Hippocampal formation (tissue), 2 donors: ENCODE measurements around the gene NR1D1.

Experiments used
- DNase-seq, 2 donors: peaks; one replicate each; lab custom pipeline; 2025; lab: John Stamatoyannopoulos, UW

Gene NR1D1

GRCh38 chr17:40097087-40097486 is 3.3 kb downstream of the NR1D1 start:
- DNase-seq, result no peak

DNA sequence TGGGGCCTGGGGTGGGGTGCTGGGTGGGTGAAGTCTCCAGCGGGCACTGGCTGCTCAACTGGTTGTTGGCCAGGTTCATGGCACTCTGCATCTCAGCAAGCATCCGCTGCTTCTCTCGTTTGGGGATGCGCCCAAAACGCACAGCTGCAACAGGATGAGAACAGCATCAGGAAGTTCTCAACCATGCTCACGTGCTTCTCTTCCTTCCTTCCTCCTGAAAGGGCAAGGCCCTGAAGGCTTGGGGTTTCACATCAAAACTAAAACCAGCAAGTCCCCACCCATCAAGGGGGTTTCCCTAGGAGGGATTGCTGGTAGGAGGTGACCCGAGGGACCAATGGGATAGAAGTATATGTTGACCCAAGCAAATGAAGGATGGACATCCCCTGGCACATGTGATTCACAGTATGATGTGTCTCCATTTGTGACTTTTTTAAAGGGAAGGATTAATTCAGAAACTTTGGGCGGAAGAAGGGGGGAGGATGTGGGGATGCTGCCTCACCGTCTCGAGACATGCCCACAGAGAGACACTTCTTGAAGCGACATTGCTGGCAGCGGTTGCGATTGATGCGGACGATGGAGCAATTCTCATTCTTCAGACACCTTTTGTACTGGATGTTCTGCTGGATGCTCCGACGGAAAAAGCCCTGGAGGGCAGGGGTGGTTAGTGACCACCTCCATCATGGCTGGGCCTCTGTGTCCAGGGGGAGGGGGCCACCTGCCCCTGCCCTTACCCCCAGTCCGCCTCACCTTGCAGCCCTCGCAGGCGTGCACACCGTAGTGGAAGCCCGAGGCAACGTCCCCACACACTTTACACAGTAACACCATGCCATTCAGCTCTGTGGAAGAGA is 4.2 kb downstream of the NR1D1 start:
- no peak for DNase-seq

DNA sequence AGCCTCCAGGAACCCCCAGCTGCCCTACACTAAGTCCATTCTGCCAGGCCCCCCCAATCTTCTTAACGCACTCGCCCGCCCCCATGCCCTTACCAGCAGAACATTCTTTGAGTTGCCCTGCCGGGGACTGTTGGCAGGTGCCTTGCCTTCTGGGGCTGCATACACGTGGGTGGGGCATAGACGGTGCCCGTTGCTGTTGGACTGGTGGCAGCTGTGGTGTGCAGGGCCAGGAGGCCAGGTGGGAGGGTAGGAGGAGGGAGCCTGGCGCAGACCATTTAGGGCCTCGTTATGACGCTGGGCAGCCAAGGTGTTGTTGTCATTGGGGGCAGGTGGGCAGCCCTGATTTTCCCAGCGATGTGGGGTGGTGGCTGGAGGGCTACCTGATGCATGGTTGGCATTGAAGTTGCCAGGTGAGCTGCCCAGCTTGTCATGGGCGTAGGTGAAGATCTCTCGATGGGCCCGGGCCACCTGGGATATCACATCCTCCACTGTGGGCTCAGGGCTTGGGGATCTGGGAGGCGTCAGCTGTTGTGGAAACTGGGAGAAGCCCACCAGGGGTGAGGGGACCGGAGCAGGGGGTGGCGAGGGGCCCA is 4.9 kb downstream of the NR1D1 start:
- DNase-seq, result no peak

- DNase-seq, result no peak
Observed at GRCh38 chr17:40094874-40095273, 5.5 kb downstream of the NR1D1 start.

DNA sequence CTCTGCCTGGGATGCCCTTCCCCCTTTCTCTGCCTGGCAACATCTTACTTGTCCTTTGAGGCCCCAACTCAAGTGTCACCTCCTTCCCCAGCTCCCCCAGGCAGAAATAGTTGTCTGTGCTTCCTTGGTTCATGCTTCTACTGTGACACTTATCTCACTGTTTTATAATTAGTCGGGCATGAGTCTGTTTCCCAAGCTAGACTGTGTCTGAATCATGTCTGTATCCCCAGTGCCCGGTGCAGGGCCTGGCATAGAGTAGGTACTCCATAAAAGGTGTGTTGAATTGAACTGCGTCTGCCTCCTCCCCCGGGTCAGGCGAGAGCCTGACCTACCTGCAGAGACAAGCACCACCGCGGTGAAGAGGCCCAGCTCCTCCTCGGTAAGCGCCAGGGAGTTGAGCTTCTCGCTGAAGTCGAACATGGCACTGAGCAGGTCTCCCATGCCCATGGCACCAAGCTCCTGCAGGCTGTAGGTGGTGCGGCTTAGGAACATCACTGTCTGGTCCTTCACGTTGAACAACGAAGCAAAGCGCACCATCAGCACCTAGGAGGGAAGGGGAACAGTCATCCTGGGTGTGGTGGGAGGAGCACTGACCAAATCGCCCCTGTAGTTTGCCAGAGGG is 6.7 kb downstream of the NR1D1 start:
- no peak for DNase-seq

DNA sequence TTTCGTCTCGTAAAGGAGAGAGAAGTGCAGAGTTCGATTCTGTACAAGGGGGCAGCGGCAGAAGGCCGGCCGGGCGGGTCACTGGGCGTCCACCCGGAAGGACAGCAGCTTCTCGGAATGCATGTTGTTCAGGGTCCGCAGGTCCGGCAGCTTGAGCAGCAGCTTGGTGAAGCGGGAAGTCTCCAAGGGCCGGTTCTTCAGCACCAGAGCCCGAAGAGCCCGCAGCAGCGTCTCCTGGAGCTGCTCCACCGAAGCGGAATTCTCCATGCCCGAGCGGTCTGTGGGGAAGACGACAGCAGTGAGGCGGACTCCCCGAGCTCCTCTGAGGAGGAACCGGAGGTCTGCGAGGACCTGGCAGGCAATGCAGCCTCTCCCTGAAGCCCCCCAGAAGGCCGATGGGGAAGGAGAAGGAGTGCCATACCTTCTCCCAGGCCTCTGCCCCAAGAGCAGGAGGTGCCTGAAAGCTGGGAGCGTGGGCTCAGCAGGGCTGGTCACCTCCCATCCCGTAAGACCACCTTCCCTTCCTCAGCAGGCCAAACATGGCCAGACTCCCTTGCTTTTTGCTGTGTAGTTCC is 7.3 kb downstream of the NR1D1 start:
- no peak for DNase-seq

GRCh38 chr17:40092581-40092980 is 7.8 kb downstream of the NR1D1 start:
- peak; percentile 57 to 84 for DNase-seq

DNA sequence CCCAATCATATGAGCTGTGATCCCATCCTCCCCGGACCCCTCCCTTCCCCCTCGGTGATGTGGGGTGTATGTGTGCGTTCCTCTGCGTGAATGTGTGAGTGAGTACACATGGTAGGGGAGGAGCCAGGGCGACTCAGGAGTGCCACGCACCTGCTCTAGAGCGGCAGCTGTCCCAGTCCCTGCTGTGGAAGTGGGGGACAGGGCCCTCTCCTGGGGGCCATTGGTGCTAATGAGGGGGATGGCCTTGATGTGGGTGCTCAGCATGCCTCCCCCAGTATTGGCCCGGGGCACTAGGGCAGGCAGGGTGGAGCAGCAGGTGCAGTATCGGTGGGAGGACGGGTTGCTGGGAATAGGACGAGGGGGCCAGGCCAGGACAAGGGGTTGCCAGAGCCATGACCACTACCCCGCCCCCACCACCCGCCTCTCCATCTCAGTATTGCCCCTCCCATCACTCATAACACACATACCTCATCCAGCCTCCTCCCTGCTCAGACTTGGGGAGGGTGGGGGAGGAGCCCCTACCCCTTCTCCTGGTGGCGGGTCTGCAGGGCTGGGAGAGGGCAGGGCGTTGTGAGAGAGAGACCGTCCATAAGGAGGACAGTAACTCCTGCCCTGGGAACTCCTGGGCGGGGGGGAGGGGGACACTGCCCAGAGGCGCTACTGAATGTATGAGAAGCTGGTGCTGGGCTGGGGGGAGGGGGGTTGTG is 8.5 kb downstream of the NR1D1 start:
- no peak for DNase-seq

DNA sequence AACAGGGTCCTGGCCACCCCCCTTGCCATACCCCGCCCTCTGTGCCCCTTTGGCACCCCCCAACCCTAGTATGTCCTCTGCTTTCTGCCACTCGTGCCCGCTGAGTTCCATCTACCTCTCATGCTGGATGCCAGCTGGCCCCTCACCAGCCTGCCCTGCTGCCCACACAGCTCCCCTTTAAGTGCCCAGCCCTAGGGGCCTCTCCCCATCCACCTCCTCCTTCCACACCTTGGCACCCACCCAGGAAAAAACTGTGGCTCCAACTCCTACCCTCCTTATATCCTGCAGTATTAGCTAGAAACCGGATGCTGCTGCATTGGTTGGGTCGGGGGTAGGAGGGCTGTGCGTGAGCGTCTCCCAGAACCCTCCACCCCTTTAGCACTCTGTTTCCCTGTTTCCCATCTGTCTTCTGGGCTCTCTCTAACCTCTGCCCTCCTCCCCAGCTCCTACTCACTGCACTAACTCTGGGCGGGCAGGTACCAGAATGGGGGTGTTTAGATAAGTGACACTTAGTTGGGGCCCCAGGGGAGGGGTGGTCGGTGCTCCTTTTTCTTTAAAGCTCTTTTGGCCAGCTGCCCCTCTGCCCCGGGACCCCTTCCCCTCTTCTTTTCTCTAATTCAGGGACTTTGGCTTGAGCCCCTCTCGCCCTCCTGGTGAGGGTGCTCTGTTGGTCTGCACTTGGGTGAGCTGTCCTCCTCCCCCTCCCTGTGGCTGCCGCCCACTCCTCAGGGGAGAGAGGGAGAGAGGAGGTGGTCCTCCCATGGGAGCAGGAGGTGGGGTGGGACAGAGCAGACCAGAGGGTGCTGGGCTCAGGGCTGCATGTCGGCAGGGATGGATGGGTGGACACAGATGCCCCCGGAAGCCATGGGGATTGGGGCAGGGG is 9.9 kb downstream of the NR1D1 start:
- no peak for DNase-seq

- DNase-seq, result no peak
Observed at GRCh38 chr17:40089077-40089895, 11.1 kb downstream of the NR1D1 start.

DNA sequence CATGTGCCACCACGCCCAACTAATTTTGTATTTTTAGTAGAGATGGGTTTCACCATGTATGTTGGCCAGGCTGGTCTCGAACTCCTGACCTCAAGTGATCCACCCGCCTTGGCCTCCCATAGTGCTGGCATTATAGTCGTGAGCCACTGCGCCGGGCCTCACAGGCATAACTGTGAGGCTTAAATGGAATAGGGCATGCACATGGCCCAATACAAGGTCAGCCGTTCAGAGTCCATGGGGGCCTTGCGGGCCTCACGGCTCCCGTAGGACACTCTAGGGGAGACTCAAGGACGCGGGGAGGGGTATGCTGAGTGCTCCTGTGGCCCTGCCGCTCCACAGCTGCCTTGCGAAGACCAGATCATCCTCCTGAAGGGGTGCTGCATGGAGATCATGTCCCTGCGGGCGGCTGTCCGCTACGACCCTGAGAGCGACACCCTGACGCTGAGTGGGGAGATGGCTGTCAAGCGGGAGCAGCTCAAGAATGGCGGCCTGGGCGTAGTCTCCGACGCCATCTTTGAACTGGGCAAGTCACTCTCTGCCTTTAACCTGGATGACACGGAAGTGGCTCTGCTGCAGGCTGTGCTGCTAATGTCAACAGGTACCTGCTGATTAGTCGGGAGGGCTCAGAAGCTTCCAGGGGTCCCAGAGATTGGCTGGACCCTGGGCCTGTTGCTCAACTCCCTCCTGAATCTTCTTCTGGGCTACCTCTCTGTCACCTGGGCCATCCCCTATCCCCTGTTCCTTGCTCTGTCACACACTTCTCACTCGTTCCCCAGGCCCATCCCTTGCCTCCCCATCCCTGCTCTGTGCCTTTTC is 12.3 kb downstream of the NR1D1 start:
- DNase-seq, result no peak

GRCh38 chr17:40087049-40087794 is 13.2 kb downstream of the NR1D1 start:
- no peak for DNase-seq

DNA sequence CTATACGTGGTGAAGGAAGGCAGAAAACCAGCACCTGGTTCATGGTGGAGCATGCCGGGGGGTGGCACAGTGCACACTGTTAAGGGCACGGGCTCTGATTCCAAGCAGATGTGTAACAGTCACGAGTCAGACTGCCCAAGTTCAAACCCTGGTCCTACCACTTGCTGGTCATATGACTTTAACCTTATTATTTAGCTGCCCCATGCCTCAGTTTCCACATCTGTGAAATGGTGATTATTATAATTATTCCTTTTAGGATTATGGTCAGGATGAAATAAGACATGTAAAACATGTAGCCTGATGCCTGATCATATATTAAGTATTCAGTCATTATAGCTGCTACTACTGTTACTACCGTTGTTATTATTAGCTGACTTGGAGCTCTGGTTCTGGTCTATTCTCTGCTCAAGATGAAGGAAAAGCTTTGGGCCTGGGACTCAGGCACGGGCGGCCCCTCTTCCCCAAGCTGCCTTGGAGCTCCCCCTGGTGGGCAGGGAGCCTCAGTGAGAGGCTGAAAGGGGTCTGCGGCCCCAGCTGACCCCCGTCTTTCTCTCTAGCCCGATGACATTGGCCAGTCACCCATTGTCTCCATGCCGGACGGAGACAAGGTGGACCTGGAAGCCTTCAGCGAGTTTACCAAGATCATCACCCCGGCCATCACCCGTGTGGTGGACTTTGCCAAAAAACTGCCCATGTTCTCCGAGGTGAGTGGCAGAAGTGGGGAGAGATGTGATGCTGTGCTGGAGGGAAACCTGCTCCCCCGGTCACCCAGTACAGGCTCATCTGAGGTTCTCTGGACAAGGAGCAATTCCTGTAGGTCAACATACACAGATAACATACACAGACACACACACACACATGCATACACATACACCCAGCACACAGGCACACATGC is 14.0 kb downstream of the NR1D1 start:
- no peak for DNase-seq

GRCh38 chr17:40084477-40084876 is 15.9 kb downstream of the NR1D1 start:
- DNase-seq, result no peak

DNA sequence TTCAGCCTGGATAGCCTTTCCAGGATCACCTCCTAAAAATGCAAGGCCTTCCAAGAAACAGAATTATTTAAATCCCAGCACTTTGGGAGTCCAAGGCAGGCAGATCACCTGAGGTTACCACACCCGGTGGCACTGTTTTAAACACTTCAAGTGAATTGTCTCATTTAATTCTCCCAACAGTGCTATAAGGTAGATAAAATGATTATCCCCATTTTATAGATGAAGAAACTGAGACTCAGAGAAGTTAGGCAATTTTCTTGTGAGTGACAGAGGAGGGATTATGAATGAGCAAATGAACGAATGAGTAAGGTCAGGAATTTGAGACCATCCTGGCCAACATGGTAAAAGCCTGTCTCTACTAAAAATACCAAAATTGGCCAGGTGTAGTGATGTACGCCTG is 20.8 kb downstream of the NR1D1 start:
- no peak for DNase-seq

GRCh38 chr17:40076591-40076990 is 23.8 kb downstream of the NR1D1 start:
- no peak for DNase-seq

- no peak for DNase-seq
Observed at GRCh38 chr17:40075942-40076498, 24.4 kb downstream of the NR1D1 start.
